H9 (cell line): ENCODE measurements around the gene MRI1. TPM values are rescaled to one million over a fixed set of nuclear protein-coding genes. Genes with fewer than 3 reads are reported as not detected.

Experiments used
- DNase-seq: peaks from one replicate; pipeline ENCODE4 v3.0.0-alpha.2; 2017
- H2AFZ ChIP-seq: one replicate; pipeline ENCODE4 v1.6.1; 2013; ENCODE audit warnings: mild to moderate bottlenecking, low read length, control low read depth, moderate library complexity
- H2AK5ac ChIP-seq: 2 replicates; pipeline ENCODE4 v1.6.1; 2013; ENCODE audit warnings: low read length, control low read depth, mixed read lengths; ENCODE audit not compliant: insufficient read length
- H2BK120ac ChIP-seq: one replicate; pipeline ENCODE4 v1.6.1; 2013; ENCODE audit warnings: low read depth, mild to moderate bottlenecking, low read length, control low read depth, inconsistent platforms; ENCODE audit not compliant: poor library complexity, severe bottlenecking
- H2BK12ac ChIP-seq: 2 replicates; pipeline ENCODE4 v1.6.1; 2013; ENCODE audit warnings: low read length, control low read depth, mixed read lengths, low read depth; ENCODE audit not compliant: insufficient read length
- H2BK15ac ChIP-seq: 2 replicates; pipeline ENCODE4 v1.6.1; 2013; ENCODE audit warnings: low read depth, low read length, control low read depth
- H2BK20ac ChIP-seq: one replicate; pipeline ENCODE4 v1.6.1; 2013; ENCODE audit warnings: low read depth, mild to moderate bottlenecking, low read length, control low read depth, inconsistent platforms; ENCODE audit not compliant: poor library complexity, severe bottlenecking
- H2BK5ac ChIP-seq: 2 replicates; pipeline ENCODE4 v1.6.1; 2013; ENCODE audit warnings: low read length, control low read depth, mixed read lengths; ENCODE audit not compliant: insufficient read length
- H3K14ac ChIP-seq: 2 replicates; pipeline ENCODE4 v1.6.1; 2013; ENCODE audit warnings: low read length, control low read depth; ENCODE audit not compliant: insufficient read depth
- H3K18ac ChIP-seq: 2 replicates; pipeline ENCODE4 v1.6.1; 2013; ENCODE audit warnings: low read depth, mild to moderate bottlenecking, mixed read lengths, low read length, control low read depth; ENCODE audit not compliant: insufficient read length
- H3K23ac ChIP-seq: 2 replicates; pipeline ENCODE4 v1.6.1; 2013; ENCODE audit warnings: low read length, control low read depth, mixed read lengths, low read depth; ENCODE audit not compliant: insufficient read length
- H3K23me2 ChIP-seq: 2 replicates; pipeline ENCODE4 v1.6.1; 2013; ENCODE audit warnings: low read depth, mild to moderate bottlenecking, mixed read lengths, low read length, control low read depth; ENCODE audit not compliant: insufficient read length, poor library complexity, severe bottlenecking
- H3K27ac ChIP-seq: 2 replicates; pipeline ENCODE4 v1.5.1; 2013; ENCODE audit warnings: low read length, control low read depth, mixed read lengths, low read depth; ENCODE audit not compliant: insufficient read length
- H3K27me3 ChIP-seq: 2 replicates; pipeline ENCODE4 v1.6.1; 2013; ENCODE audit warnings: low read length, control low read depth, inconsistent platforms; ENCODE audit not compliant: insufficient read depth
- H3K4ac ChIP-seq: 2 replicates; pipeline ENCODE4 v1.6.1; 2013; ENCODE audit warnings: low read depth, mild to moderate bottlenecking, control low read depth, inconsistent platforms, low read length, moderate library complexity
- H3K4me1 ChIP-seq: 2 replicates; pipeline ENCODE4 v1.6.1; 2013; ENCODE audit warnings: low read length, control low read depth, inconsistent platforms; ENCODE audit not compliant: insufficient read depth
- H3K4me2 ChIP-seq: 2 replicates; pipeline ENCODE4 v1.6.1; 2013; ENCODE audit warnings: low read length, control low read depth, mixed read lengths; ENCODE audit not compliant: insufficient read length, insufficient read depth
- H3K56ac ChIP-seq: 2 replicates; pipeline ENCODE4 v1.6.1; 2013; ENCODE audit warnings: low read depth, mild to moderate bottlenecking, mixed read lengths, low read length, control low read depth; ENCODE audit not compliant: insufficient read length
- H3K79me1 ChIP-seq: 2 replicates; pipeline ENCODE4 v1.6.1; 2013; ENCODE audit warnings: low read depth, mild to moderate bottlenecking, moderate library complexity, low read length, control low read depth, inconsistent platforms; ENCODE audit not compliant: insufficient read depth, poor library complexity, severe bottlenecking
- H3K79me2 ChIP-seq: 2 replicates; pipeline ENCODE4 v1.6.1; 2013; ENCODE audit warnings: low read length, control low read depth, inconsistent platforms; ENCODE audit not compliant: insufficient read depth
- H3K9ac ChIP-seq: 2 replicates; pipeline ENCODE4 v1.6.1; 2013; ENCODE audit warnings: low read length, control low read depth, mixed read lengths; ENCODE audit not compliant: insufficient read length; ENCODE audit errors: extremely low read depth
- H3K9me3 ChIP-seq: one replicate; pipeline ENCODE4 v1.6.1; 2013; ENCODE audit warnings: low read depth, low read length, inconsistent platforms; ENCODE audit not compliant: control insufficient read depth
- H3T11ph ChIP-seq: one replicate; pipeline ENCODE4 v1.6.1; 2013; ENCODE audit warnings: mild to moderate bottlenecking, low read length, control low read depth, inconsistent platforms
- H4K20me1 ChIP-seq: one replicate; pipeline ENCODE4 v1.6.1; 2013; ENCODE audit not compliant: control insufficient read depth, insufficient read length, insufficient read depth
- H4K5ac ChIP-seq: 2 replicates; pipeline ENCODE4 v1.6.1; 2013; ENCODE audit warnings: low read depth, mild to moderate bottlenecking, mixed read lengths, low read length, control low read depth; ENCODE audit not compliant: insufficient read length
- H4K8ac ChIP-seq: replicated peaks from 2 replicates; pipeline ENCODE4 v1.6.1; 2013; ENCODE audit warnings: low read length, control low read depth, mixed read lengths, low read depth; ENCODE audit not compliant: insufficient read length
- H4K91ac ChIP-seq: 2 replicates; pipeline ENCODE4 v1.6.1; 2013; ENCODE audit warnings: low read depth, mild to moderate bottlenecking, moderate library complexity, mixed read lengths, low read length, control low read depth; ENCODE audit not compliant: insufficient read length
- H3K27ac Mint-ChIP-seq, 3 experiments: 2 replicates in 2 of 3; 3 replicates in 1 of 3; pipeline ENCODE4 v1.8.0; 2020 to 2021; ENCODE audit warnings: mixed read lengths in 3 of 3, mild to moderate bottlenecking in 1 of 3, moderate library complexity in 1 of 3
- H3K27me3 Mint-ChIP-seq: 2 replicates; pipeline ENCODE4 v1.8.0; 2021; ENCODE audit warnings: low read depth, mild to moderate bottlenecking, moderate library complexity, mixed read lengths
- H3K36me3 Mint-ChIP-seq, 3 experiments: 2 replicates in 2 of 3; 3 replicates in 1 of 3; pipeline ENCODE4 v1.8.0; 2020 to 2021; ENCODE audit warnings: low read depth in 3 of 3, mixed read lengths in 3 of 3; ENCODE audit not compliant: insufficient read depth in 1 of 3
- H3K4me1 Mint-ChIP-seq, 2 experiments: 2 replicates each; pipeline ENCODE4 v1.8.0; 2020; ENCODE audit warnings: mixed read lengths in 2 of 2
- H3K4me3 Mint-ChIP-seq, 2 experiments: 2 replicates in 1 of 2; 3 replicates in 1 of 2; pipeline ENCODE4 v1.8.0; 2020 to 2021; ENCODE audit warnings: mild to moderate bottlenecking in 2 of 2, mixed read lengths in 2 of 2, moderate library complexity in 1 of 2
- H3K9me3 Mint-ChIP-seq, 2 experiments: 2 replicates in 1 of 2; 3 replicates in 1 of 2; pipeline ENCODE4 v1.8.0; 2020; ENCODE audit warnings: mild to moderate bottlenecking in 2 of 2, mixed read lengths in 2 of 2, moderate library complexity in 1 of 2
- CTCF ChIP-seq: fragments of 200-600 bp; sonication (generic); conservative IDR thresholded peaks from 3 replicates; pipeline ENCODE4 v1.8.0; 2021; ENCODE audit warnings: antibody characterized with exemption, mild to moderate bottlenecking
- WGBS: extraction: QIAGEN DNeasy Blood & Tissue Kit; methylation state at CpG from one replicate; pipeline ENCODE4 v1.1.7; 2013; ENCODE audit warnings: missing lambda C conversion rate, low lambda C conversion rate, mixed read lengths; ENCODE audit not compliant: insufficient read length; ENCODE audit errors: extremely low coverage; 5-methylcytosine and 5-hydroxymethylcytosine counted together
- total RNA-seq: library from RNA; stranded (reverse); gene quantifications from 2 replicates; pipeline ENCODE4 v1.2.1, GENCODE V29; 2021

Gene MRI1
- total RNA-seq, 1 experiment from 2014 or later: 19.5 TPM

- Mint-ChIP-seq H3K27ac (no peak overlapping the region), H3K4me1 (peaks cover 12 to 13% of the 10 kb centered on the region in 2 experiments), H3K36me3 (peaks cover 9 to 15% (median 13%) of the 10 kb centered on the region in 3 experiments; a peak in 6 of 7 replicates), H3K9me3 (peaks cover 0 to 8% of the 10 kb centered on the region in 2 experiments; a peak in 2 of 5 replicates), H3K4me3 (no peak overlapping the region), H3K27me3 (no peaks in the 10 kb centered on the region; the same call in 1 of the 2 replicates)
- no peak overlapping the region for H3K9ac ChIP-seq
- no peak overlapping the region for H2BK120ac ChIP-seq
- H3K27me3 ChIP-seq: no peaks in the 10 kb centered on the region
- no peaks in the 10 kb centered on the region for H3K9me3 ChIP-seq
- H3K23ac ChIP-seq: no peak overlapping the region
- H3K4me2 ChIP-seq: no peak overlapping the region
- H3K18ac ChIP-seq: no peak overlapping the region
- H3K79me1 ChIP-seq: no peaks in the 10 kb centered on the region
- H3K4ac ChIP-seq: no peak overlapping the region
- H4K91ac ChIP-seq: no peak overlapping the region
- H2BK20ac ChIP-seq: no peak overlapping the region
- no peak for TF ChIP-seq CTCF
- H3K23me2 ChIP-seq: no peaks in the 10 kb centered on the region
- no peak for DNase-seq
- WGBS: no CpG with 5 or more reads among the region's 1 CpG
- no peak overlapping the region for H3T11ph ChIP-seq
- H3K4me1 ChIP-seq: no peaks in the 10 kb centered on the region
- no peak overlapping the region for H3K27ac ChIP-seq
- H4K20me1 ChIP-seq: no peaks in the 10 kb centered on the region
- H3K14ac ChIP-seq: no peak overlapping the region
- no peak overlapping the region for H2AK5ac ChIP-seq
- H2AFZ ChIP-seq: no peak overlapping the region
- no peaks in the 10 kb centered on the region for H3K79me2 ChIP-seq
- no peak overlapping the region for H3K56ac ChIP-seq
- no peak overlapping the region for H4K8ac ChIP-seq
- H4K5ac ChIP-seq: no peak overlapping the region
- H2BK12ac ChIP-seq: no peak overlapping the region
- H2BK15ac ChIP-seq: no peak overlapping the region
- H2BK5ac ChIP-seq: no peak overlapping the region
These were observed 26.2 kb upstream of the MRI1 start for GRCh38 chr19:13738073-13738472.
